Loucy (cell line): ENCODE measurements around the gene SMIM5.

ENCODE experiments used
- EZH2phosphoT487 ChIP-seq: fragments of 200-600 bp; IDR thresholded peaks from 2 replicates; pipeline ENCODE4 v1.6.1; 2018; ENCODE audit warnings: antibody characterized with exemption, mild to moderate bottlenecking, moderate library complexity, borderline replicate concordance
- TF ChIP-seq, protein P1 (sequence below): fragments of 200-600 bp; sonication (generic); conservative IDR thresholded peaks from 2 replicates; pipeline ENCODE4 v1.5.1; 2014; ENCODE audit warnings: mild to moderate bottlenecking, antibody characterized with exemption, low read length

DNA sequence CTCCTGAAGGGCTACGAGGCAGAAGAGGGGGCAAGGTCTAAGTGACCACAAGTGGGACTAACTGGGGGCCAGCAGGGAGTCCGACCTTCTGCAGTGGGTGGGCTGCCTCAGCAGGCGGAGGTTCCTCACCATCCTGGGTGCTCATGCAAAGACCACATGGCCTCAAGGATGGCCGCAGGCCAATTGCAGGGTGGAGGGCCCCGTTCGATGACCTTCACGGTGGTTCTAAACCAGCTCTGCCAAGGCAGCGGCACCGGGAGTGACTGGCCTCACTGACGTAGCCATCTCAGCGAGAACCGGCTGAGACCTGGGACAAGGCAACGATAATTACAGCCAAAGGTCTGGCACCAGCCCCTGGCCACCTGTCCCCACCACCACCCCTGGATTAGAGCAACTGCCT is 5.7 kb downstream of the SMIM5 start:
- TF ChIP-seq, protein P1, sequence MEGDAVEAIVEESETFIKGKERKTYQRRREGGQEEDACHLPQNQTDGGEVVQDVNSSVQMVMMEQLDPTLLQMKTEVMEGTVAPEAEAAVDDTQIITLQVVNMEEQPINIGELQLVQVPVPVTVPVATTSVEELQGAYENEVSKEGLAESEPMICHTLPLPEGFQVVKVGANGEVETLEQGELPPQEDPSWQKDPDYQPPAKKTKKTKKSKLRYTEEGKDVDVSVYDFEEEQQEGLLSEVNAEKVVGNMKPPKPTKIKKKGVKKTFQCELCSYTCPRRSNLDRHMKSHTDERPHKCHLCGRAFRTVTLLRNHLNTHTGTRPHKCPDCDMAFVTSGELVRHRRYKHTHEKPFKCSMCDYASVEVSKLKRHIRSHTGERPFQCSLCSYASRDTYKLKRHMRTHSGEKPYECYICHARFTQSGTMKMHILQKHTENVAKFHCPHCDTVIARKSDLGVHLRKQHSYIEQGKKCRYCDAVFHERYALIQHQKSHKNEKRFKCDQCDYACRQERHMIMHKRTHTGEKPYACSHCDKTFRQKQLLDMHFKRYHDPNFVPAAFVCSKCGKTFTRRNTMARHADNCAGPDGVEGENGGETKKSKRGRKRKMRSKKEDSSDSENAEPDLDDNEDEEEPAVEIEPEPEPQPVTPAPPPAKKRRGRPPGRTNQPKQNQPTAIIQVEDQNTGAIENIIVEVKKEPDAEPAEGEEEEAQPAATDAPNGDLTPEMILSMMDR, result no peak
- no peak for TF ChIP-seq EZH2phosphoT487
